ENCODE data around the gene SPRN. TPM values are rescaled to one million over a fixed set of nuclear protein-coding genes. Genes with fewer than 3 reads are reported as not detected.

SPRN gene
- total and polyA plus RNA-seq, 2 donors (not counting 1 experiment from before 2014, with no cell fraction given): 0.33 to 1.2 TPM

DNA sequence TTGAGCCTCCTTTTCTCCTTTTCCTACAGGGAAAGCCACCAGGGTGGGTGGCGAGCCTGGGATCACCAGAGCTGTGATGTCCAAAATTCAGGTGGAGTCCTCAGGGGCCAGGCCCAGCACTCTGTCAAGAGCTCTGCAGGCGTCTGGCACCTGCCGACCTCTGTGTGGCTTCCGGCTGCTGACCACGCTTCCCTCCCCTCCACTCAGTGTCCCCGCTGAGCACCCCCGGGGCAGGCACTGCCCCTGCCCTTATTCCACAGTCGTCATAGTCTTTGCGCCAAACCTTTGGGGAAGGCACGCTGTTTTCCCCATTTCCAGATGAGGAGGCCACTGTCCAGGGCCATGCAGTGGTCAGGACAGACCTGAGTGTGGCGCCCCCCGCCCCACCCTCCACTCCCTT lies 22.9 kb downstream of the SPRN start:
- Histone ChIP-seq H3K36me3 (ENCODE audit: control insufficient read depth, insufficient read depth, low read length) (peaks cover 21% of the 10 kb centered on the region), H3K27ac (ENCODE audit: insufficient read depth, low read length) (no peak overlapping the region), H3K27me3 (ENCODE audit: control insufficient read depth, insufficient read depth, low read length) (no peaks in the 10 kb centered on the region), H3K4me2 (ENCODE audit: extremely low read depth, insufficient read depth, low read length) (no peak overlapping the region), H2AFZ (ENCODE audit: low read length) (no peak overlapping the region), H3K9ac (ENCODE audit: insufficient read depth, low read length) (no peak overlapping the region), H3K4me3 (replicated peaks in 1 of 4; ENCODE audit: control extremely low read depth in 1 of 4, insufficient read depth in 1 of 4, low read depth in 3 of 4, low read length in 4 of 4) (no peak overlapping the region), H3K79me2 (ENCODE audit: control insufficient read depth, insufficient read depth, low read length) (peaks cover 13% of the 10 kb centered on the region), H3K9me3 (ENCODE audit: control insufficient read depth, insufficient read depth, low read depth, low read length) (no peaks in the 10 kb centered on the region), H4K20me1 (ENCODE audit: control insufficient read depth, extremely low read depth, insufficient read depth, low read length) (no peaks in the 10 kb centered on the region), H3K4me1 (ENCODE audit: control insufficient read depth, extremely low read depth, insufficient read depth, low read length) (peaks cover 10% of the 10 kb centered on the region)
- DNase-seq (ENCODE audit: low read depth in 2 of 2): no peak
- TF ChIP-seq EZH2 (IDR thresholded peaks at IDR 0.05; ENCODE audit: low read length, missing control alignments): no peak
- TF ChIP-seq, protein P1, sequence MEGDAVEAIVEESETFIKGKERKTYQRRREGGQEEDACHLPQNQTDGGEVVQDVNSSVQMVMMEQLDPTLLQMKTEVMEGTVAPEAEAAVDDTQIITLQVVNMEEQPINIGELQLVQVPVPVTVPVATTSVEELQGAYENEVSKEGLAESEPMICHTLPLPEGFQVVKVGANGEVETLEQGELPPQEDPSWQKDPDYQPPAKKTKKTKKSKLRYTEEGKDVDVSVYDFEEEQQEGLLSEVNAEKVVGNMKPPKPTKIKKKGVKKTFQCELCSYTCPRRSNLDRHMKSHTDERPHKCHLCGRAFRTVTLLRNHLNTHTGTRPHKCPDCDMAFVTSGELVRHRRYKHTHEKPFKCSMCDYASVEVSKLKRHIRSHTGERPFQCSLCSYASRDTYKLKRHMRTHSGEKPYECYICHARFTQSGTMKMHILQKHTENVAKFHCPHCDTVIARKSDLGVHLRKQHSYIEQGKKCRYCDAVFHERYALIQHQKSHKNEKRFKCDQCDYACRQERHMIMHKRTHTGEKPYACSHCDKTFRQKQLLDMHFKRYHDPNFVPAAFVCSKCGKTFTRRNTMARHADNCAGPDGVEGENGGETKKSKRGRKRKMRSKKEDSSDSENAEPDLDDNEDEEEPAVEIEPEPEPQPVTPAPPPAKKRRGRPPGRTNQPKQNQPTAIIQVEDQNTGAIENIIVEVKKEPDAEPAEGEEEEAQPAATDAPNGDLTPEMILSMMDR (conservative IDR thresholded peaks at IDR 0.05 in 1 of 2, IDR thresholded peaks at IDR 0.05 in 1 of 2; ENCODE audit: low read depth in 1 of 2, low read length in 2 of 2): no peak

DNA sequence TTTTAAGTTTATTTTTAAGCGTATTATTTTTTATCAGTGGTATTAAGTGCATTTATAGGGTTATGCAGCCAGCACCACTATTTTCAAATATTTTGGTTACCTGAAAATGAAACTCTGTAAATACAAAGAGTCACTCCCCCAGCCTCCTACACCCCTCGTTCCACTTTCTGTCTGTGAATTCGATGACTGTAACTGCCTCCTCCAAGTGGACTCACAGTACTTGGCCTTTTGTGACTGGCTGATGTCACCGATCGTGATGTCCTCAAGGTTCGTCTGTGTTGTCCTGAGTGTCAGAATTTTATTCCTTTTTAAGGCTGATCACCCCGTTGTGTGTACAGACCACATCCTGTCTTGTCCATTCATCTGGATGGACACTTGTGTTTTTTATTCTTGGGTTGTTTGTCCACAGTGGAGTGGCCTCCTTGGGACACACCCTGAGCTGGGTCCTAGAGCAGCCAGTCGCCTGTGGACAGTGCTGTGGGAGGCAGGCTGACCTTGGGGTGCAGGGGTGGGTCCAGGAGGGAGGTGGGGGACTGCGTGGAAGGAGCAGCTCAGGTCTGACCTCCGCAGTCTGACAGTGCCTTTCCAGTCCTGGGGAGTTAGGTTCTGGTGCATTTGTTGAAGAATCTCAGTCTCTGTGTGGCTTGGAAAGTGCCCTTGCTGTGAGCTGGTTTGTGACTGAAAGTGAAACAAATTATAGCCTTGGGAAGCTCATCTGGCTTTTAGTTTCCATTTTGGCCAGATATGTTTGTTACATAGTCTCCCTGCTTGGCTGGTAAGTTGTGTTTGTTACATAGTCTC lies 23.6 kb downstream of the SPRN start:
- no peak for DNase-seq (ENCODE audit: low read depth in 2 of 2)
- Histone ChIP-seq H4K20me1 (ENCODE audit: control insufficient read depth, extremely low read depth, insufficient read depth, low read length) (no peaks in the 10 kb centered on the region), H3K9me3 (ENCODE audit: control insufficient read depth, insufficient read depth, low read depth, low read length) (no peaks in the 10 kb centered on the region), H3K27ac (ENCODE audit: insufficient read depth, low read length) (no peak overlapping the region), H3K4me3 (replicated peaks in 1 of 4; ENCODE audit: control extremely low read depth in 1 of 4, insufficient read depth in 1 of 4, low read depth in 3 of 4, low read length in 4 of 4) (no peak overlapping the region), H3K36me3 (ENCODE audit: control insufficient read depth, insufficient read depth, low read length) (peaks cover 24% of the 10 kb centered on the region), H3K9ac (ENCODE audit: insufficient read depth, low read length) (no peak overlapping the region), H3K4me2 (ENCODE audit: extremely low read depth, insufficient read depth, low read length) (no peak overlapping the region), H3K4me1 (ENCODE audit: control insufficient read depth, extremely low read depth, insufficient read depth, low read length) (peaks cover 10% of the 10 kb centered on the region), H3K79me2 (ENCODE audit: control insufficient read depth, insufficient read depth, low read length) (peaks cover 18% of the 10 kb centered on the region), H2AFZ (ENCODE audit: low read length) (no peak overlapping the region), H3K27me3 (ENCODE audit: control insufficient read depth, insufficient read depth, low read length) (no peaks in the 10 kb centered on the region)
- TF ChIP-seq EZH2 (IDR thresholded peaks at IDR 0.05; ENCODE audit: low read length, missing control alignments): no peak
- TF ChIP-seq, protein P1 (conservative IDR thresholded peaks at IDR 0.05 in 1 of 2, IDR thresholded peaks at IDR 0.05 in 1 of 2; ENCODE audit: low read depth in 1 of 2, low read length in 2 of 2): no peak

DNA sequence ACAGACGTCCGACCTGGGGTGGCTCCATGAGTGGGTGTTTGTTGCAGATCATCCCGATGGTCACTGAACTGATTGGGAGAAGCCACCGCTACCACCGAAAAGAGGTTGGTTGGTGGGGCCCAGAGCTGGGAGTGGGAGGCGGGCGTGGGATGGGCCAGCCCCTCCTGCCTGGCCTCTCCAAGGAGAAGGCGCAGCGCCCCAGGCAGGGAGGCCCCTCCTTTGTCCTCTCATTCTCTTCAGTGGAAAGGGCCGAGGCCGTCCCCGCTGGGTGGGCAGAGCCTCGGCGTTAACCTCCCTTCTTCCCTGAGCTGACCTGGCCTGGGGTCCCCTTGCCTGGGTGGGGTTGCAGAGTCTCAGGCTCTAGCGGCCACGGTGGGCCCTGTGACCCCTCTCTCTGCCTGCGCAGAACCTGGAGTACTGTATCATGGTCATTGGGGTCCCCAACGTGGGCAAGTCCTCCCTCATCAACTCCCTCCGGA lies 25.3 kb downstream of the SPRN start:
- no peak overlapping the region for H3K27ac ChIP-seq (ENCODE audit: insufficient read depth, low read length)
- H3K9me3 ChIP-seq (ENCODE audit: control insufficient read depth, insufficient read depth, low read depth, low read length): no peaks in the 10 kb centered on the region
- TF ChIP-seq, protein P1 (conservative IDR thresholded peaks at IDR 0.05 in 1 of 2, IDR thresholded peaks at IDR 0.05 in 1 of 2; ENCODE audit: low read depth in 1 of 2, low read length in 2 of 2): no peak
- TF ChIP-seq EZH2 (IDR thresholded peaks at IDR 0.05; ENCODE audit: low read length, missing control alignments): no peak
- H2AFZ ChIP-seq (ENCODE audit: low read length): no peak overlapping the region
- DNase-seq (ENCODE audit: low read depth in 2 of 2): no peak
- no peaks in the 10 kb centered on the region for H3K4me1 ChIP-seq (ENCODE audit: control insufficient read depth, extremely low read depth, insufficient read depth, low read length)
- H4K20me1 ChIP-seq (ENCODE audit: control insufficient read depth, extremely low read depth, insufficient read depth, low read length): no peaks in the 10 kb centered on the region
- no peak overlapping the region for H3K4me3 ChIP-seq (replicated peaks in 1 of 4; ENCODE audit: control extremely low read depth in 1 of 4, insufficient read depth in 1 of 4, low read depth in 3 of 4, low read length in 4 of 4)
- peaks cover 34% of the 10 kb centered on the region for H3K79me2 ChIP-seq (ENCODE audit: control insufficient read depth, insufficient read depth, low read length)
- H3K4me2 ChIP-seq (ENCODE audit: extremely low read depth, insufficient read depth, low read length): no peak overlapping the region
- H3K36me3 ChIP-seq (ENCODE audit: control insufficient read depth, insufficient read depth, low read length): peaks cover 24% of the 10 kb centered on the region
- no peaks in the 10 kb centered on the region for H3K27me3 ChIP-seq (ENCODE audit: control insufficient read depth, insufficient read depth, low read length)
- no peak overlapping the region for H3K9ac ChIP-seq (ENCODE audit: insufficient read depth, low read length)
